Mesendoderm (in vitro differentiated cells): ENCODE results near the gene CHD9.
A peak's percentile ranks its signal among the peaks of the same experiment; 100 is the strongest.

Experiments
- DNase-seq: peaks from one replicate; pipeline ENCODE4 v3.0.0; 2013
- H2AK5ac ChIP-seq: 2 replicates; pipeline ENCODE4 v1.6.1; 2013; ENCODE audit warnings: low read length, inconsistent platforms
- H2BK120ac ChIP-seq: 2 replicates; pipeline ENCODE4 v1.6.1; 2013; ENCODE audit warnings: low read depth, mild to moderate bottlenecking, low read length, moderate library complexity, mixed read lengths
- H2BK15ac ChIP-seq: replicated peaks from 2 replicates; pipeline ENCODE4 v1.6.1; 2013; ENCODE audit warnings: low read depth, mild to moderate bottlenecking, moderate library complexity
- H2BK5ac ChIP-seq: 2 replicates; pipeline ENCODE4 v1.6.1; 2013; ENCODE audit warnings: low read length, inconsistent platforms
- H3K18ac ChIP-seq: 2 replicates; pipeline ENCODE4 v1.6.1; 2013; ENCODE audit warnings: mild to moderate bottlenecking, low read length, mixed read lengths
- H3K23ac ChIP-seq: one replicate; pipeline ENCODE4 v1.6.1; 2013; ENCODE audit warnings: low read length
- H3K27ac ChIP-seq: 2 replicates; pipeline ENCODE4 v1.5.1; 2013; ENCODE audit warnings: low read depth, mild to moderate bottlenecking, inconsistent platforms, low read length, moderate library complexity
- H3K27me3 ChIP-seq: 2 replicates; pipeline ENCODE4 v1.6.1; 2013; ENCODE audit warnings: low read length, control low read depth, mild to moderate bottlenecking, inconsistent platforms; ENCODE audit not compliant: insufficient read depth, poor library complexity
- H3K36me3 ChIP-seq: 2 replicates; pipeline ENCODE4 v1.6.1; 2013; ENCODE audit warnings: low read length, inconsistent platforms; ENCODE audit not compliant: control insufficient read depth, insufficient read depth
- H3K4ac ChIP-seq: one replicate; pipeline ENCODE4 v1.6.1; 2013; ENCODE audit warnings: low read depth, mild to moderate bottlenecking, low read length, moderate library complexity
- H3K4me1 ChIP-seq: 2 replicates; pipeline ENCODE4 v1.6.1; 2013; ENCODE audit warnings: low read depth, low read length, inconsistent platforms; ENCODE audit not compliant: control insufficient read depth
- H3K4me2 ChIP-seq: 2 replicates; pipeline ENCODE4 v1.6.1; 2013; ENCODE audit warnings: low read length
- H3K4me3 ChIP-seq: 2 replicates; pipeline ENCODE4 v1.5.1; 2013; ENCODE audit warnings: mild to moderate bottlenecking, low read length
- H3K56ac ChIP-seq: one replicate; pipeline ENCODE4 v1.6.1; 2013; ENCODE audit warnings: low read length
- H3K79me1 ChIP-seq: 2 replicates; pipeline ENCODE4 v1.6.1; 2013; ENCODE audit warnings: low read length, inconsistent platforms
- H3K79me2 ChIP-seq: 2 replicates; pipeline ENCODE4 v1.6.1; 2013; ENCODE audit warnings: mild to moderate bottlenecking, low read length; ENCODE audit not compliant: control insufficient read depth, insufficient read depth
- H3K9ac ChIP-seq: 2 replicates; pipeline ENCODE4 v1.6.1; 2013; ENCODE audit warnings: low read length, inconsistent platforms
- H4K5ac ChIP-seq: one replicate; pipeline ENCODE4 v1.6.1; 2013; ENCODE audit warnings: low read length
- H4K8ac ChIP-seq: one replicate; pipeline ENCODE4 v1.6.1; 2013; ENCODE audit warnings: low read depth, mild to moderate bottlenecking, control low read depth, low read length, moderate library complexity
- WGBS: extraction: QIAGEN DNeasy Blood & Tissue Kit; methylation state at CpG from one replicate; pipeline ENCODE4 v1.1.7; 2013; ENCODE audit warnings: low lambda C conversion rate, missing lambda C conversion rate; ENCODE audit not compliant: insufficient coverage; ENCODE audit errors: extremely low coverage; 5-methylcytosine and 5-hydroxymethylcytosine counted together

Gene CHD9

DNA sequence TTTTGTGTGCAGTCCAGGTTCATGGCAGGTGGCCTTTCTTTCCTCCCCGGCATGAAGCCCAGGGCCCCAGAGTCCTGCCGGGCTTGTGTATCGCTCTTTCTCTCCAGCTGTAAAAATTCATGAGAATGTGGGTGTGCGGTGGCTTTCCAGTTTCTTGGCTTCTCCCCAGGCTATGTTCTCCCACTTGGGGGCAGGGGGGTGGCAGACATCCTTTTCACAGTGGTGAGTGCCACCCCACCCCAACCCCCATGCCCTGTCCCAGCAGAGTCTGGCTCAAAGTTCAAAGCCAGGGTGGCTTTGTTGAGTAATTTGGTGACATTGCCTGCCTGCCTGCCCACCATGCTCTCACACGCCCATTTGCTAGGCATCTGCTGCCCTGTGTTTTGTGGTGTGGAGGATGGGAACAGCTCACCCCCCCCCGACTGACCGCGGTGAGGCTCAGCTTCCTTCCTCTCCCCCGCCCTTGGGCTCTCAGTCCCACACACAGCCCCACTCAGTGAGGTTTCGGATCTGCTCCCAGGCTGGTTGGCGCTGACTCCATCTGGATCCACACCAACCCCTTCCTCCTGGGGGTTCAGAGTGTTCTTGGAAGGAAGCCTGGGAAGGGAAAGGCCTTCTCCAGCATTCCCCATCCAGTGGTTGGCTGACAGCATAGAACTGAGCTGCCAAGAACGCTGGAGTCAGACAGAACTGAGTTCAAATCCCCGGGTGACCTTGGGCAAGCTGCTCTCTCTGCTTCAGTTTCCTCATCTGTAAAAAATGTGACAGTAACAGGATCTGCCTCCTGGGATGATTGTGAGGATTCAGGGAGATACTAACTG, 36.0 kb downstream of the CHD9 start:
- H3K4me3 ChIP-seq = no peak overlapping the region

GRCh38 chr16:53091466-53092211, 36.8 kb downstream of the CHD9 start:
- peaks cover 23% of the 10 kb centered on the region for H3K4me1 ChIP-seq
- no peak overlapping the region for H3K18ac ChIP-seq
- H3K4me2 ChIP-seq = no peak overlapping the region
- no peak overlapping the region for H3K56ac ChIP-seq
- H3K36me3 ChIP-seq = no peaks in the 10 kb centered on the region
- peaks cover 5% of the 10 kb centered on the region for H3K79me1 ChIP-seq
- H3K4ac ChIP-seq = no peak overlapping the region
- H3K27ac ChIP-seq = no peak overlapping the region
- H3K23ac ChIP-seq = no peak overlapping the region
- no peak overlapping the region for H2BK120ac ChIP-seq
- peak; percentile 94 for DNase-seq
- no peaks in the 10 kb centered on the region for H3K27me3 ChIP-seq
- H3K79me2 ChIP-seq = no peaks in the 10 kb centered on the region
- no peak overlapping the region for H3K9ac ChIP-seq
- no peak overlapping the region for H3K4me3 ChIP-seq
- H4K8ac ChIP-seq = no peak overlapping the region
- no peak overlapping the region for H4K5ac ChIP-seq
- no peak overlapping the region for H2BK15ac ChIP-seq
- no CpG with 5 or more reads among the region's 7 CpGs for WGBS
- no peak overlapping the region for H2BK5ac ChIP-seq
- no peak overlapping the region for H2AK5ac ChIP-seq

More for the DNA sequence above, 36.0 kb downstream of the CHD9 start:
- Histone ChIP-seq H3K4me1 (peaks cover 28% of the 10 kb centered on the region), H4K8ac (no peak overlapping the region), H3K36me3 (no peaks in the 10 kb centered on the region), H3K27ac (no peak overlapping the region), H3K4me2 (no peak overlapping the region), H2BK15ac (no peak overlapping the region), H3K18ac (peak overlapping the region; percentile 29), H2BK120ac (no peak overlapping the region), H3K23ac (no peak overlapping the region), H3K27me3 (no peaks in the 10 kb centered on the region), H3K79me2 (no peaks in the 10 kb centered on the region), H3K4ac (no peak overlapping the region), H3K79me1 (peaks cover 5% of the 10 kb centered on the region), H2BK5ac (no peak overlapping the region), H2AK5ac (peak overlapping the region; percentile 14), H3K56ac (peak overlapping the region; percentile 72), H4K5ac (no peak overlapping the region), H3K9ac (peak overlapping the region; percentile 15)
- DNase-seq = peak; percentile 74
- WGBS = no CpG with 5 or more reads among the region's 13 CpGs

DNA sequence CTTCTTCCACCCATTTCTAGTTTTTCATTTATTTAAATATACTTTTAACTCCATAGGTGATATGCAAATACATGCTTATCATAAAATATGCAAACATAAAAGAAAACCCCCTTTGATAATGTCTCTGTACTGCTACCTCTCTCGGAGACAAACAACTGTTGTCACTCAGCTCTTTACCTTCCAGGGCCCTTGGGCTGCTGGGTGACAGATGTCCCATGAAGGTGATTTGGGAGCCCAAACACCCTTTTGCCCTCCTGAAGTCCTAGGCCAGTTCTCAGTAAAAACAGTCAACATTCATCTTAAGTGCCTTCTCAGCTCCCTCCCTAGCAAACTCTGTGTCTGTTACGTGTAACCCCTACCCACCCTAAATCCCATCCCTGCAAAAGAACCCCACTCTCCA, 37.5 kb downstream of the CHD9 start:
- no peak overlapping the region for H4K8ac ChIP-seq
- H3K4me2 ChIP-seq = no peak overlapping the region
- no peaks in the 10 kb centered on the region for H3K27me3 ChIP-seq
- no peaks in the 10 kb centered on the region for H3K79me2 ChIP-seq
- H3K4me3 ChIP-seq = no peak overlapping the region
- H3K4me1 ChIP-seq = peaks cover 21% of the 10 kb centered on the region
- H3K36me3 ChIP-seq = no peaks in the 10 kb centered on the region
- H3K4ac ChIP-seq = no peak overlapping the region
- peaks cover 5% of the 10 kb centered on the region for H3K79me1 ChIP-seq
- no peak overlapping the region for H2AK5ac ChIP-seq
- peak overlapping the region; percentile 56 for H3K56ac ChIP-seq
- H2BK15ac ChIP-seq = no peak overlapping the region
- H3K27ac ChIP-seq = no peak overlapping the region
- WGBS = no CpG with 5 or more reads among the region's 2 CpGs
- H3K9ac ChIP-seq = no peak overlapping the region
- DNase-seq = no peak
- no peak overlapping the region for H2BK120ac ChIP-seq
- H3K18ac ChIP-seq = no peak overlapping the region
- no peak overlapping the region for H2BK5ac ChIP-seq
- no peak overlapping the region for H3K23ac ChIP-seq
- no peak overlapping the region for H4K5ac ChIP-seq

DNA sequence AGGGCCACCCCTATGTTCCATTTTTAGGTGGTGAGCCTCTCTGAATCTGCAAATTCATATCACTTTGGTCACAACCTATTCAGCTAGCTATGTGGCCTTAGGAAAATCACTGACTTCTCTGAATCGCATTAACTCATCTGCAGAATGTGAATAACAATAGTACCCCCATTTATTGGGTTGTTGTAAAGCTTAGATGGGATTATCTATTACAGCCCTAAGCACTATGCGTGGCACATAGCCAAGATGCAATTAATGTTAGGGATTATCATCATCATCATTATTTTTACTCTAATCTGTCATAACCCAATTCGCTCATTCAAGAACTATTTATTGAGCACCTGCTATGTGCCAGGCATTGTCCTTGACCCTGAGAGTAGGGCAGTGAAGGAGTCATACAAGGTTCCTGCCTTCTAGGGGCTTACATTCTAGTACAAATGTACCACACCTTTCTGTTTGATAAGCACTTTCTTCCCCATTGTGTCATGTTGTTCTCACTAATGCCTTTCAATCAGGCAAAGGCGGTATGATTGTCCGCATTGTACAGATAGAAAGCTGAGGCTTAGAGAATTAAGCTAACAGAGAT, 38.5 kb downstream of the CHD9 start:
- DNase-seq = no peak
- no peaks in the 10 kb centered on the region for H3K79me2 ChIP-seq
- no peak overlapping the region for H3K27ac ChIP-seq
- H3K18ac ChIP-seq = no peak overlapping the region
- no peak overlapping the region for H4K8ac ChIP-seq
- peaks cover 21% of the 10 kb centered on the region for H3K4me1 ChIP-seq
- no peak overlapping the region for H2BK15ac ChIP-seq
- no peak overlapping the region for H2AK5ac ChIP-seq
- H3K79me1 ChIP-seq = peaks cover 5% of the 10 kb centered on the region
- H4K5ac ChIP-seq = no peak overlapping the region
- H3K4me2 ChIP-seq = no peak overlapping the region
- WGBS = no CpG with 5 or more reads among the region's 5 CpGs
- no peaks in the 10 kb centered on the region for H3K27me3 ChIP-seq
- no peak overlapping the region for H3K56ac ChIP-seq
- H3K4ac ChIP-seq = no peak overlapping the region
- no peaks in the 10 kb centered on the region for H3K36me3 ChIP-seq
- H2BK120ac ChIP-seq = no peak overlapping the region
- no peak overlapping the region for H3K9ac ChIP-seq
- H3K23ac ChIP-seq = no peak overlapping the region
- H3K4me3 ChIP-seq = no peak overlapping the region
- H2BK5ac ChIP-seq = no peak overlapping the region

GRCh38 chr16:53094013-53094630, 39.3 kb downstream of the CHD9 start:
- no peak overlapping the region for H4K5ac ChIP-seq
- no peak overlapping the region for H3K4ac ChIP-seq
- WGBS = no CpG with 5 or more reads among the region's 10 CpGs
- H3K4me1 ChIP-seq = peaks cover 24% of the 10 kb centered on the region
- no peak overlapping the region for H3K4me2 ChIP-seq
- H3K36me3 ChIP-seq = no peaks in the 10 kb centered on the region
- no peaks in the 10 kb centered on the region for H3K27me3 ChIP-seq
- no peaks in the 10 kb centered on the region for H3K79me2 ChIP-seq
- H3K23ac ChIP-seq = no peak overlapping the region
- H3K9ac ChIP-seq = no peak overlapping the region
- no peak overlapping the region for H3K18ac ChIP-seq
- no peak overlapping the region for H3K4me3 ChIP-seq
- H3K79me1 ChIP-seq = peaks cover 5% of the 10 kb centered on the region
- no peak overlapping the region for H2BK120ac ChIP-seq
- H3K27ac ChIP-seq = no peak overlapping the region
- H3K56ac ChIP-seq = no peak overlapping the region
- no peak overlapping the region for H2BK5ac ChIP-seq
- H2BK15ac ChIP-seq = no peak overlapping the region
- H2AK5ac ChIP-seq = no peak overlapping the region
- no peak overlapping the region for H4K8ac ChIP-seq
- no peak for DNase-seq
